K562 (cell line): ENCODE measurements around the gene CAPN8. TPM values are rescaled to one million over a fixed set of nuclear protein-coding genes. Genes with fewer than 3 reads are reported as not detected.

Experiments used
- ATAC-seq: fragments of 200-7000 bp; cut with Tn5 transposase; 3 replicates; pipeline ENCODE4 v1.9.1; 2020; ENCODE audit warnings: moderate library complexity
- BruUV-seq: library from RNA; stranded (reverse); fragments of 400-500 nt; replicated peaks from 2 replicates; lab custom pipeline; 2021; lab: Mats Ljungman, UMichigan
- CTCF ChIA-PET: fragments of 300-600 bp; formaldehyde crosslinking; extraction: SDS; loops from one replicate; lab custom pipeline; 2021; ENCODE audit warnings: low intra/inter-chr PET ratio; lab: Yijun Ruan, JAX
- POLR2A ChIA-PET: fragments of 300-600, 350-650 bp; sonication (Branson Sonifier 250); formaldehyde crosslinking; extraction: SDS; loops from one replicate; lab custom pipeline; 2021; ENCODE audit warnings: antibody characterized with exemption, inconsistent platforms; lab: Yijun Ruan, JAX
- DNase-seq, 4 experiments: peaks; one replicate each; pipeline versions ENCODE4 v3.0.0 to v3.0.0-alpha.2; 2011 to 2018; ENCODE audit warnings: low spot score in 3 of 4, mixed read lengths in 3 of 4; ENCODE audit errors: extremely low read depth in 1 of 4
- FAIRE-seq: peaks from 2 replicates; lab custom pipeline; 2011; peaks lifted over from hg19 to GRCh38; lab: Jason Lieb, UNC
- H2AFZ ChIP-seq: 2 replicates; pipeline ENCODE4 v1.6.0; 2011; ENCODE audit warnings: low read depth, low read length, control low read depth, inconsistent platforms
- H3K27ac ChIP-seq: fragments of 200-600 bp; 3 replicates; pipeline ENCODE4 v1.8.0; 2011; ENCODE audit warnings: low read depth, mild to moderate bottlenecking, control low read depth, inconsistent platforms, low read length, moderate library complexity, mixed read lengths; ENCODE audit errors: extremely low read depth
- H3K27me3 ChIP-seq, 2 experiments: fragments of 300-600 bp in 1 of 2; 2 replicates in 1 of 2; 3 replicates in 1 of 2; pipeline versions ENCODE4 v1.6.0 to v1.8.0; 2011; ENCODE audit warnings: inconsistent platforms in 2 of 2, low read length in 2 of 2, mild to moderate bottlenecking in 1 of 2, mixed read lengths in 1 of 2, moderate library complexity in 1 of 2; ENCODE audit not compliant: control insufficient read depth in 2 of 2, insufficient read depth in 2 of 2
- H3K36me3 ChIP-seq: fragments of 300-600 bp; 3 replicates; pipeline ENCODE4 v1.8.0; 2011; ENCODE audit warnings: mild to moderate bottlenecking, low read length, inconsistent platforms; ENCODE audit not compliant: control insufficient read depth, insufficient read depth
- H3K4me1 ChIP-seq, 2 experiments: fragments of 200-600 bp in 1 of 2; replicated peaks in 1 of 2; 2 replicates in 1 of 2; 3 replicates in 1 of 2; pipeline versions ENCODE4 v1.5.1 to v1.8.0; 2011; ENCODE audit warnings: inconsistent platforms in 2 of 2, low read length in 2 of 2, mild to moderate bottlenecking in 1 of 2, mixed read lengths in 1 of 2, moderate library complexity in 1 of 2; ENCODE audit not compliant: control insufficient read depth in 2 of 2, insufficient read depth in 2 of 2
- H3K4me2 ChIP-seq: 2 replicates; pipeline ENCODE4 v1.6.1; 2011; ENCODE audit warnings: low read length, control low read depth, inconsistent platforms, mixed read lengths; ENCODE audit not compliant: insufficient read depth
- H3K4me3 ChIP-seq: fragments of 200-600 bp; sonication (generic), shearing (Covaris generic); 2 replicates; pipeline ENCODE4 v1.5.1; 2016; ENCODE audit warnings: control low read depth, inconsistent platforms
- H3K79me2 ChIP-seq: fragments of 200-600 bp; 3 replicates; pipeline ENCODE4 v1.8.0; 2011; ENCODE audit warnings: low read length, inconsistent platforms; ENCODE audit not compliant: control insufficient read depth, insufficient read depth
- H3K9ac ChIP-seq, 2 experiments: 2 replicates each; pipeline versions ENCODE4 v1.6.0 to v1.6.1; 2011; ENCODE audit warnings: low read depth in 2 of 2, low read length in 2 of 2, control low read depth in 1 of 2, inconsistent platforms in 1 of 2, mild to moderate bottlenecking in 1 of 2, mixed read lengths in 1 of 2; ENCODE audit not compliant: insufficient read depth in 1 of 2
- H3K9me1 ChIP-seq: one replicate; pipeline ENCODE4 v1.6.0; 2011; ENCODE audit warnings: inconsistent platforms, mild to moderate bottlenecking, low read length, moderate library complexity; ENCODE audit not compliant: control insufficient read depth, insufficient read depth
- H3K9me3 ChIP-seq: replicated peaks from 2 replicates; pipeline ENCODE4 v1.5.1; 2011; ENCODE audit warnings: low read depth, low read length, inconsistent platforms; ENCODE audit not compliant: control insufficient read depth, insufficient read depth
- H4K20me1 ChIP-seq: replicated peaks from 2 replicates; pipeline ENCODE4 v1.6.1; 2011; ENCODE audit warnings: low read length, inconsistent platforms, mixed read lengths; ENCODE audit not compliant: control insufficient read depth, insufficient read depth
- BRD4 ChIP-seq: fragments of 200-600 bp; sonication (generic); IDR thresholded peaks from 2 replicates; pipeline ENCODE4 v1.6.1; 2017; ENCODE audit warnings: inconsistent platforms
- CHD4 ChIP-seq: fragments of 200-600 bp; sonication (generic); IDR thresholded peaks from 3 replicates; pipeline ENCODE4 v1.6.1; 2012; ENCODE audit warnings: low read depth, mild to moderate bottlenecking, mixed read lengths, low read length, inconsistent platforms; ENCODE audit not compliant: insufficient read depth, insufficient replicate concordance, poor library complexity, severe bottlenecking
- CHD7 ChIP-seq: fragments of 200-600 bp; sonication (generic); IDR thresholded peaks from one replicate; pipeline ENCODE4 v1.6.1; 2012; ENCODE audit warnings: mild to moderate bottlenecking, low read depth, low read length, inconsistent platforms
- ERF ChIP-seq: fragments of 450-650 bp; formaldehyde crosslinking; IDR thresholded peaks from 2 replicates; pipeline ENCODE4 v1.4.0; 2020; ENCODE audit warnings: mild to moderate bottlenecking, mixed read lengths
- HDAC1 ChIP-seq, 2 experiments: fragments of 450-650 bp; IDR thresholded peaks; 2 replicates each; pipeline ENCODE4 v1.6.1; 2016 to 2017; ENCODE audit warnings: inconsistent platforms in 1 of 2, mild to moderate bottlenecking in 1 of 2, moderate library complexity in 1 of 2
- KAT7 ChIP-seq: sonication (generic); formaldehyde crosslinking; IDR thresholded peaks from 2 replicates; pipeline ENCODE4 v1.8.0; 2022; ENCODE audit warnings: missing genetic modification reagents, mild to moderate bottlenecking, borderline replicate concordance
- POLR3G ChIP-seq: IDR thresholded peaks from 2 replicates; pipeline ENCODE4 v1.6.1; 2011; ENCODE audit not compliant: insufficient read length, insufficient replicate concordance; ENCODE audit errors: extremely low read depth
- SMAD3 ChIP-seq: fragments of 450-650 bp; formaldehyde crosslinking; conservative IDR thresholded peaks from 2 replicates; pipeline ENCODE4 v1.4.0; 2020; ENCODE audit warnings: mild to moderate bottlenecking
- SMARCA4 ChIP-seq: fragments of 450-650 bp; IDR thresholded peaks from 2 replicates; pipeline ENCODE4 v1.6.1; 2016
- STAG1 ChIP-seq: sonication (generic); formaldehyde crosslinking; IDR thresholded peaks from 2 replicates; pipeline ENCODE4 v1.5.0; 2020; ENCODE audit warnings: missing genetic modification reagents, borderline replicate concordance
- ZBED1 ChIP-seq: IDR thresholded peaks from 2 replicates; pipeline ENCODE4 v1.6.1; 2014
- ZFPM2 ChIP-seq: fragments of 250-450 bp; sonication (Bioruptor Pico); IDR thresholded peaks from 2 replicates; pipeline ENCODE4 v1.5.1; 2022; ENCODE audit warnings: mild to moderate bottlenecking
- ZNF124 ChIP-seq: sonication (generic); formaldehyde crosslinking; IDR thresholded peaks from 2 replicates; pipeline ENCODE4 v1.8.1; 2022; ENCODE audit warnings: missing genetic modification reagents
- WGBS: fragments of 100-300 bp; shearing (Covaris generic); methylation state at CpG from one replicate; pipeline ENCODE4 v1.1.6; 2016; ENCODE audit warnings: low coverage, mixed read lengths; ENCODE audit not compliant: insufficient coverage; ENCODE audit errors: missing lambda C conversion rate; 5-methylcytosine and 5-hydroxymethylcytosine counted together
- in situ Hi-C: fragments of 300-500 bp; cut with MboI; formaldehyde crosslinking; loops from 4 replicates; pipeline ENCODE4 v1.15.0; 2018; ENCODE audit warnings: inconsistent platforms, mixed read lengths
- intact Hi-C: fragments of 100-400 bp; cut with micrococcal nuclease; formaldehyde crosslinking; loops from 2 replicates; pipeline ENCODE4 v1.14.2; 2022
- polyA plus RNA-seq, 8 experiments: library from polyadenylated mRNA; depleted of rRNA in 4 of 8; stranded (reverse) in 5 of 8; unstranded in 3 of 8; fragments of >200 nt; fragmentation: Nextera tagmentation in 2 of 8; fragmentation: Illumina TruSeq in 1 of 8; extraction: Ambion mirVana in 2 of 8; extraction: Trizol in 1 of 8; gene quantifications; 2 replicates each; pipeline versions ENCODE4 v1.2.1 to v1.2.3, GENCODE V29; 2011 to 2014; ENCODE audit warnings: inconsistent platforms in 1 of 8, missing spikeins in 1 of 8
- total RNA-seq, 7 experiments: library from RNA; depleted of rRNA in 6 of 7; stranded (reverse); fragments of >200 nt in 6 of 7; fragmentation: Illumina TruSeq in 2 of 7; extraction: Trizol in 2 of 7; gene quantifications; 2 replicates each; pipeline versions ENCODE4 v1.2.1 to v1.2.3, GENCODE V29; 2011 to 2021; ENCODE audit warnings: low replicate concordance in 1 of 7

Gene CAPN8
- total and polyA plus RNA-seq, 9 of the 15 experiments (the other 6 are each of a cell fraction or from before 2014, with no cell fraction given): 0.06 TPM; not detected in 8

GRCh38 chr1:223649222-223649621 is 16.3 kb downstream of the CAPN8 start:
- Histone ChIP-seq H3K9me3 (no peaks in the 10 kb centered on the region), H3K9ac (no peak overlapping the region), H3K4me3 (no peak overlapping the region), H3K27me3 (peaks cover 38 to 67% of the 10 kb centered on the region in 2 experiments), H3K27ac (no peak overlapping the region), H3K4me2 (no peak overlapping the region), H3K9me1 (no peaks in the 10 kb centered on the region), H2AFZ (no peak overlapping the region), H4K20me1 (no peaks in the 10 kb centered on the region), H3K36me3 (no peaks in the 10 kb centered on the region), H3K79me2 (no peaks in the 10 kb centered on the region), H3K4me1 (no peaks in the 10 kb centered on the region)
- WGBS: 0% methylated on average over 1 of the region's 1 CpG
- CTCF ChIA-PET: no interaction called here
- intact Hi-C loops: no loop called here
- no TSS peak for BruUV-seq
- DNase-seq (no peak), ATAC-seq (no peak), FAIRE-seq (no peak)
- POLR2A ChIA-PET: no interaction called here
- in situ Hi-C loops: no loop called here
- TF ChIP-seq POLR3G: no peak
- TF ChIP-seq SMAD3: no peak
- no peak for TF ChIP-seq ZNF124 (CRISPR knock-in tag)
- TF ChIP-seq ZFPM2 (CRISPR knock-in tag): no peak
- TF ChIP-seq HDAC1 (IDR thresholded peaks at IDR 0.05): no peak
- no peak for TF ChIP-seq SMARCA4
- TF ChIP-seq ZBED1: no peak
- no peak for TF ChIP-seq KAT7
- TF ChIP-seq BRD4: no peak
- TF ChIP-seq STAG1 (CRISPR knock-in tag): no peak
- TF ChIP-seq CHD7: no peak
- no peak for TF ChIP-seq ERF (CRISPR knock-in tag)
- TF ChIP-seq CHD4: no peak
